Measurements from ENCODE around the gene NECAB3. TPM values are rescaled to one million over a fixed set of nuclear protein-coding genes. Genes with fewer than 3 reads are reported as not detected.

Gene NECAB3
- total RNA-seq, 4 donors from 2014 or later = 30.6 to 71.9 (median 52.9) TPM

DNA sequence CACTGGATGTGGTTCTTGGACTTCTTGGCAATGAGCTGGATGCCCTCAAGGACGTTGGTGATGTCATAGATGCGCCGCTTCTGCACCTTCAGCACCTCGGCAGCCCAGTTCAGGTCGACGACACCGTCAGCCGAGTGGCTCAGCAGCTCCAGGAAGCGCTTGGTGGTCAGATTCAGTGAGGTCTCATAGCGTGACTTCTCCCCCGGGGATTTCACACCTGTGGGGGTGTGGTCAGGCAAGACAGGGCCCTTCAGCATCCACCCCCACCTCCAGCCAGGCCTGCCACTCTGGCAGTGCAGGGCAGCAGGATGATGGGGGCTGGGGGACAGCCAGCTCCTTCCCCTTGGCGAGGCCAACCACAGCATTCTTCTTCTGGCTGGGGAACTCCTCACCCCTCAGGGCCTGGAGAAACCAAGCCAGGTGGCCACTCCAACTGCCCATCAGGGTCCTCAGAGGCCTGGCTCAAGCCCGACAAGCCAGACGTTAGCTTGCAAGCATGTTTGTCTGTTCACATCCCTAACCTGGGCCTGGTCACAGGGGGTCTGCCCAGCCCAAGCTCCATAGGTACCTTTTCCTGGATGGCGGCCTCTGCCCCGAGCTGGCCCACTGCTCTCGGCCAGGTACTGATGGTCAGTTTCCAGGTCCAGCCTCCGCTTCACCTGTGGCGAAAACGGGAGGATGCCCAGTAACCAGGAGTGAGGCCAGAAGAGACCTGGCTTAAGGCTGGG lies 5.7 kb upstream of the NECAB3 start:
- WGBS, 2 donors (ENCODE audit: low coverage in 1 of 2) = 100% methylated on average over 2 of the region's 20 CpGs; no CpG with 5 or more reads in 1 of the 2 donors
- no peak for TF ChIP-seq POLR2A (IDR thresholded peaks at IDR 0.05)
- TF ChIP-seq, protein P1, sequence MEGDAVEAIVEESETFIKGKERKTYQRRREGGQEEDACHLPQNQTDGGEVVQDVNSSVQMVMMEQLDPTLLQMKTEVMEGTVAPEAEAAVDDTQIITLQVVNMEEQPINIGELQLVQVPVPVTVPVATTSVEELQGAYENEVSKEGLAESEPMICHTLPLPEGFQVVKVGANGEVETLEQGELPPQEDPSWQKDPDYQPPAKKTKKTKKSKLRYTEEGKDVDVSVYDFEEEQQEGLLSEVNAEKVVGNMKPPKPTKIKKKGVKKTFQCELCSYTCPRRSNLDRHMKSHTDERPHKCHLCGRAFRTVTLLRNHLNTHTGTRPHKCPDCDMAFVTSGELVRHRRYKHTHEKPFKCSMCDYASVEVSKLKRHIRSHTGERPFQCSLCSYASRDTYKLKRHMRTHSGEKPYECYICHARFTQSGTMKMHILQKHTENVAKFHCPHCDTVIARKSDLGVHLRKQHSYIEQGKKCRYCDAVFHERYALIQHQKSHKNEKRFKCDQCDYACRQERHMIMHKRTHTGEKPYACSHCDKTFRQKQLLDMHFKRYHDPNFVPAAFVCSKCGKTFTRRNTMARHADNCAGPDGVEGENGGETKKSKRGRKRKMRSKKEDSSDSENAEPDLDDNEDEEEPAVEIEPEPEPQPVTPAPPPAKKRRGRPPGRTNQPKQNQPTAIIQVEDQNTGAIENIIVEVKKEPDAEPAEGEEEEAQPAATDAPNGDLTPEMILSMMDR (IDR thresholded peaks at IDR 0.05) = no peak
- TF ChIP-seq POLR2AphosphoS5 (IDR thresholded peaks at IDR 0.05) = no peak
- no peak for TF ChIP-seq EP300 (IDR thresholded peaks at IDR 0.05)
- Histone ChIP-seq H3K27me3 (no peaks in the 10 kb centered on the region), H3K27ac (no peak overlapping the region), H3K4me3 (no peak overlapping the region), H3K9me3 (no peaks in the 10 kb centered on the region), H3K36me3 (no peaks in the 10 kb centered on the region), H3K4me1 (peaks cover 0 to 47% (median 24%) of the 10 kb centered on the region in 3 donors)
- ATAC-seq = no peak

DNA sequence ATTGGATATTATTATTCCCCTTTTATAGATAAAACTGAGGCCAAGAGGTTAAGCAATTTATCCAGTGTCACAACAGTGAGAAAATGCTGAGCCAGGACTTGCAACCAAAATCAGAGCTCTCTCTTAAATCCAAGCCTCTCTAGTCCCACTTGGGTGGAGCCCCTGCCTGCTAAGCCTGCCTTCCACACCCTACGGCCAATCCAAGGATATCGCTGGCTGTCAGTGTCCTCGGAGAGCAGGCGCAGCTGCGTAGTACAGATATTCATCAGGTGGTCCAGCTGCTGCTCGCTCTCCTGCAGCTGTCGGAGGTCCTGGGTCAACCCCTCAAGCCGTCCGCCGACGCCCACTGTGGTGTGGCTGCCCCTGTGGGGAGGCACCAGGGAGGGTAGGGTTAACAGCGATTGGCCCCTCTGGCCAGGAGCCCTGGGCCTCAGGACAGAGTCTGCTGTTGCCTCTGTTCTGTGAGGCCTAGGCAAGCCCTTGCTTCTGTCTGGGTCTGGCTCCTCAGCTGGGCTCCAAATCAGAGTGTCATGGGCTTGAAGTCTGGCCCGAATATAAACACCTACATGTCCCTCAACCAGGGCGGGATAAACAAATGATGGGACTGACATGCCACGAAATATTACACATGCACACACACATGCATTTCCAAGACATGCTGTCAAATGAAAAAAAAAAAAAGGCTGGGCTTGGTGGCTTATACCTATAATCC lies 3.9 kb upstream of the NECAB3 start:
- no peaks in the 10 kb centered on the region for H3K9me3 ChIP-seq
- H3K4me1 ChIP-seq = peaks cover 0 to 54% (median 30%) of the 10 kb centered on the region in 3 donors
- WGBS, 2 donors (ENCODE audit: low coverage in 1 of 2) = 40% methylated on average over 1 of the region's 15 CpGs; no CpG with 5 or more reads in 1 of the 2 donors
- peak; percentile 49 for ATAC-seq
- H3K36me3 ChIP-seq = no peaks in the 10 kb centered on the region
- no peak overlapping the region for H3K4me3 ChIP-seq
- TF ChIP-seq EP300 (IDR thresholded peaks at IDR 0.05) (no peak), POLR2A (IDR thresholded peaks at IDR 0.05) (no peak), POLR2AphosphoS5 (IDR thresholded peaks at IDR 0.05) (no peak)
- TF ChIP-seq, protein P1 (IDR thresholded peaks at IDR 0.05) = no peak
- peak overlapping the region in 3 of 4 donors; percentile 93 to 97 (median 95) for H3K27ac ChIP-seq
- no peaks in the 10 kb centered on the region for H3K27me3 ChIP-seq

DNA sequence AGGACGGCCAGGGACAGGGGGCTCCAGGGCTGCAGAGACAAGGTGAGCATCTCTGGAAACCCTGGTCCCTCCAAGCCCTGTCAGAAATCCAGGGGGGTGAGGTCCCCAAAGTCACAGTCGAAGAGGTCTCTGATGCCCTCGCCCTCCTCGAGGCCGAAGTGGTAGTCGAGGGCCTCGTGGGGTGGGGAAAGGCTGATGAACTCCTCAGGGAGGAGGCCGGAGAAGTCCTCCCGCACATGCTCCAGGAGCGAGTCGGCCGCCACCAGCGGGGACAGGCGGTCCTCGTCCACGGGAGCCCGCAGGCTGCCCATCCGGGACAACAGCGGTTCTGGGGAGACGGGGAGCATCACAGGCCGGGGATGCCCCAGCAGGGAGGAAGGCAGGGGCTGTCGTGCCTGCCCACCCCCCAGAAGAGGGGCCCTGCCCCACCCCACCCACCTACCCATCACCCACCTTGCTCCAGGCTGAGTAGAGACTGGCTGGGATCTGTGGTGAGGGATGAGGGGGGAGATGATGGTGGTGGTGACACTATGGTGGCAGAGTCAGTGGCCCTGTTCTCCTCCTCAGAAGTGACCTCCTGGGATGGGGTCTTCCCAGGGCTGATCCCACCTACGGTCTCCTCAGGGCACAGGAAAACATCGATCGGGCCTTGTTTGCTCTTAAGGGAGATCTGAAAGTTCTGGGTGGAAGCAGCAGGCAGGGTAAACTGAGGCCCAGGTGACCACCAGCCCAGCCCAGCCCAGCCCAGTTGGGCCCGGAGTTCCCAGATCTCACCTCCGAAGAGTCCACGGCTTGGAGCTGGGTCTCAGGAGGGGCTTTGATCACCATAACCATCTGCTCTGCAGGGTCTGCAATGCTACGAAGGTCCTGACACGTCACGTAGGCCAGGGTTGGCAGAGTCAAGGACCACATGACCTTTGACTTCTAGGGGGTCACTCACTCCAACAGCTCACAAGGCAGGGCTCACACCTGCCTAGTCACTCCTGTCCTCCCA lies 2.7 kb upstream of the NECAB3 start:
- TF ChIP-seq POLR2AphosphoS5 (IDR thresholded peaks at IDR 0.05) (no peak), POLR2A (IDR thresholded peaks at IDR 0.05) (no peak), EP300 (IDR thresholded peaks at IDR 0.05) (no peak)
- TF ChIP-seq, protein P1 (IDR thresholded peaks at IDR 0.05) = no peak
- H3K36me3 ChIP-seq = no peaks in the 10 kb centered on the region
- H3K4me3 ChIP-seq = no peak overlapping the region
- H3K27me3 ChIP-seq = no peaks in the 10 kb centered on the region
- no peaks in the 10 kb centered on the region for H3K9me3 ChIP-seq
- H3K27ac ChIP-seq = peak overlapping the region in 3 of 4 donors; percentile 93 to 97 (median 95)
- H3K4me1 ChIP-seq = peaks cover 0 to 66% (median 42%) of the 10 kb centered on the region in 3 donors
- ATAC-seq = no peak
- WGBS, 2 donors (ENCODE audit: low coverage in 1 of 2) = 87% methylated on average over 13 of the region's 31 CpGs; no CpG with 5 or more reads in 1 of the 2 donors

DNA sequence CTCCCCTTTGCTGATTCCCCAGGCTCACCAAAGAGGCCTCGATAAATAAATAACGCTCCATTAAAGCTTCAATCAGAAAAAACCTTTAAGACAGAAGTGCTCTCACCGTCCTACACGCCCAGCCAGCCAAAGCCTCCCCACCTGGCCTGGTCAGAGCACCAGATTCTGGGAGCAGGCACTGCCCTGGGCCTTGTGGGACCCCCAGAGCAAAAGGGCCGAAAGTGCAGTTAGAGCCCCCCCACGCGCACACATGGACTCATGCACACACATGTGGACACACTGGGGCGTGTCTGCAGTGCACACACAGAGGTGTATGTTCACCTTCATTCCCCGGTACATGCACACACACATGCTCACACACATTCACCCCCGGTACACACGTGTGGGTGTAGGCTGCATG lies 1.9 kb upstream of the NECAB3 start:
- no peak for ATAC-seq
- Histone ChIP-seq H3K36me3 (peaks cover 0 to 7% of the 10 kb centered on the region in 2 donors), H3K27ac (peak overlapping the region; percentile 92 to 97 (median 94)), H3K27me3 (no peaks in the 10 kb centered on the region), H3K4me3 (peak overlapping the region in 1 of 2 donors; percentile 90), H3K9me3 (no peaks in the 10 kb centered on the region), H3K4me1 (peaks cover 0 to 74% (median 42%) of the 10 kb centered on the region in 3 donors)
- 60% methylated on average over 1 of the region's 11 CpGs; no CpG with 5 or more reads in 1 of the 2 donors for WGBS, 2 donors (ENCODE audit: low coverage in 1 of 2)
- no peak for TF ChIP-seq EP300 (IDR thresholded peaks at IDR 0.05)
- no peak for TF ChIP-seq POLR2A (IDR thresholded peaks at IDR 0.05)
- TF ChIP-seq, protein P1 (IDR thresholded peaks at IDR 0.05) = no peak
- no peak for TF ChIP-seq POLR2AphosphoS5 (IDR thresholded peaks at IDR 0.05)
